ENCODE data around the gene CHMP2A. TPM values are rescaled to one million over a fixed set of nuclear protein-coding genes. Genes with fewer than 3 reads are reported as not detected.

CHMP2A gene
- 126 and 141 TPM in 2 replicates for total RNA-seq

DNA sequence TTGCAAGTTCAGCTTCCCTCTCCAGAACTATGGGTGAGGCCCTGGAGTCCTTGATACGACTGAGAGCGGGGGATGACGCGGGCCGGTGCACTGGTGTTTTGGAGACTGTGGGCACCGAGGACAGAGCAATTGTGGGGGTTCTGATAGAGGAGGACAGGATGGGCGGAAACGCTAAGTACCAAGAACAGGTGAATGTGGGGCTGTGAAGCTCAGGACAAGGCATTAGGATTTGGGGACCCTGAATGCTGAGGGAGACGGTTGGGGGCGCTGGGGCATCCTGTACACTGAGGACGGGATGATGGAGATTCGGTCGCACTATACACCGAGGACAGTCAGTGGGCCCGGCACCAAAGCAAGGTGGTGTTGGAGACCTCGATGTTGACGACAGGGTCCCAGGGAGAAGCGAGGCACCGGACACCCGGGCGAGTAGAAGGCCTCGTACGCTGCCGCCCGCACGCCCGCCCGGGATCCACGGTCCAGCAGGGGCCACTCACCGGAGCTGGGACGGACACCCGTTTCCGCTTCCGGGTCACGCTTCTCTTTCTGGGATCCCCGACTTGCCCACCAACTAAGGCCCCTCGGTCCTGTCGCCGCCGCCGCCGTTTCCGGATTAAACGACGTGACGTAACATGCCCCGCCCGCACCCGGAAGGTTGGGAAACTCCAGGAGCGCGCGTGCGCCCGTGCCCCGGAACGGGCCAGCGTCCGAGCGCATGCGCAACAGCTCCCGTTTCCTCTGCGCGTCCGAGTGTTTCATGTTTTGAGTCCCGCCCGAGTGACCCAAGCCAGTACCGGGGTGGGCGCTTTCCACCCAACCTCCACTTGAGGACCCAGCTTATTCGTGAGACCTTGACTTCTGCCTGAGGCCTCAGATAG, at the start of gene CHMP2A:
CHMP2A (minus strand) TSS at position 612 of the 875 bp plus-strand sequence. CDS start 893 bp downstream, outside the sequence.

DNA sequence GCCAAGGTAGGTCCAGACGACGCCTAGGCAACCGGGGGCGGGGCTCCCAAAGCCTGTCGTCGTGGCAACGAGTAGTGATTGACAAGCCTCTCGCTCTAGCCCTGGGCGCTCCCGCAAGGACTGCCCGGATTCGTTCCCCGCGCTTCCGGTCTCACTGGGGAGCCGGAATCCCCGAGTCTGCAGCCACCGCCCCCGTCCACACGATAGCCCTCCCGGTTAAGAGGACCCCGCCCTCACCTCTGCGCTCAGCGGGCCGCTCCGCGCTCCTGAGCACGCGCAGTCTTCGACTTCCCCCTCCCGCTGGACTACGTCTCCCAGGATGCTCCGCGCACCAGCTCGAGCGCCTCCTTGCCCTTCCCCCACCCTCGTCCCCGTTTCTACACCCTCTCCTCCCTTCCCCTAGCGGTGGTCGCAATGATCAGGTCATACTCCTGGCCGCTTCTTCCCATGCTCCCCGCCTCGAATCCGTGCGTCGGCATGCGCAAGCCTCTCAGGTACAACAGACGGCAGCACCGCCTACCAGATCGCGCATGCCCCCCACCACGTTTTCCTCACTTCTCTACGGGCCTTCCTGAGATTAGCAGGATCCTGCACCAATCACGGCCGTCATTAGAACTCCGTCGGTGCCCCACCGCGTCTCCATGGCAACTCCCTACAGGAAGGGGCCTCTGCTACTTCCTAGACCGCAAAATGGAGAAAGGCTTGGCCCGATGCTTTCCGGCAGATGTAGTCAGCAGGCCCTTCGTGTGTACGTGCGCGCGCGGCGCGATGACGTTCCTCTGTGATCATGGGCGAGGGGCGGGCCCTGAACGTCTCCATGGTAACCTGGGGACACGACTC, 18.1 kb upstream of the CHMP2A start, which contains the start of gene MZF1:
MZF1 (minus strand) TSS at position 518 of the 840 bp plus-strand sequence. CDS start 1,946 bp downstream, outside the sequence.

GRCh38 chr19:58558066-58558622, 3.2 kb upstream of the CHMP2A start, which contains the start of gene UBE2M:
Gene UBE2M, minus strand, starts transcription at chr19:58558611. Its CDS starts 230 bp downstream, at chr19:58558381.

GRCh38 chr19:58543826-58544590, 10.9 kb downstream of the CHMP2A start, which contains the start of gene TRIM28:
Gene TRIM28, plus strand, starts transcription at chr19:58544064. Its CDS starts 694 bp downstream, at chr19:58544758.

GRCh38 chr19:58519355-58520256, 35.3 kb downstream of the CHMP2A start, which contains the start of gene ZBTB45:
Gene ZBTB45, minus strand, starts transcription at chr19:58519810. Its CDS starts 2,137 bp downstream, at chr19:58517673.

DNA sequence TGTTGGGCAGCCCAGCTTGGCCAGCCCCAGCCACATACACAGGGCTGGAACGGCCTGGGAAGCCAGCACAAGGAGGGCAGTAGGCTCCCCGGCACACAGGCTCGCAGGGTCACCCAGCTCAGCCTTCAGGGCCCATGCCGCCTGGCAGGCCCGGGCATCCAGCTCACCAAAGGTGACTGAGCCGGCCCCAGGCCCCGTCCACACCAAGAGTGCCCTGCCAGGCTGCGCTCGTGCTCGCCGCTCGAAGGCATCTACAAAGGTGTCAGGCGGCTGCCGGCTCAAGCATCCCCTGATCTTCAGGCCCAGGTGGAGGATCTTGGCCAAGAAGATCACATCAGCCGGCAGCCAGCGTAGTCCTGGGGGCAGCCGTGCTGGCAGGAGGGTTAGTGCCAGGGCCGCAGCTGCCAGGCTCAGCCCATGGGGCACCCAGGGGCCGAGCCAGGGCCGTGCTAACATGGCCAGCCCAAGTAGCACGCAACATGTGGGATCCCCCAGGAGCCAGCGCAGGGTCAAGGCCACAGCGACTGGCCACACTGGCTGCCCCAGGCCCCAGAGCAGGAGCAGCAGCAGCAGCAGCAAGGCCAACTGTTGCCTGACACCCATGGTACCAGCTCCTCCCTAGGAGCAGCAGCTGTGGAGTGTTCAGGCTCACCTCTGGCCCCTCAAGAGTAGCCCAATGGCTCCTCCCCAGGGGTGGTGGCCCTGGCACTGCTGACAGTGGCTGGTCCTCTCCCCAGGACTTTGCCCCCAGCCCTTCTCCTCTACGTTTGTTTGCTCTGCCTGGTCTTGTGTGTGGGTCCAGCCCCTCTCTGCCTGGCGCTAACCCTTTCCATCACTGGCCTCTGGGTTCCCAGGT, 43.3 kb downstream of the CHMP2A start, which contains the start of gene SLC27A5:
SLC27A5 (minus strand) TSS at position 640 of the 856 bp plus-strand sequence; CDS start at position 603, 37 bp downstream.

Other genes starting within 250 kb of the CHMP2A start
- gene ERVK3-1, start 249.7 kb downstream of the CHMP2A start, total RNA-seq = 17.5 and 22.8 TPM in 2 replicates
- 1.9 and 2.7 TPM in 2 replicates for gene ZSCAN22, start 228.1 kb downstream of the CHMP2A start, total RNA-seq
- 6.0 and 10.4 TPM in 2 replicates for gene A1BG, start 201.6 kb downstream of the CHMP2A start, total RNA-seq
- gene ZNF497, start 192.4 kb downstream of the CHMP2A start, total RNA-seq = 0.81 and 1.1 TPM in 2 replicates
- gene ZNF837, start 174.1 kb downstream of the CHMP2A start, total RNA-seq = 0.66 and 1.2 TPM in 2 replicates
- 2,645 and 2,757 TPM in 2 replicates for gene RPS5, start 167.8 kb downstream of the CHMP2A start, total RNA-seq
- 0.09 TPM in 1 of 2 replicates, not detected in the other for gene RNF225, start 159.4 kb downstream of the CHMP2A start, total RNA-seq
- 12.2 and 13.4 TPM in 2 replicates for gene ZNF584, start 146.5 kb downstream of the CHMP2A start, total RNA-seq
- gene ZNF132, start 115.0 kb downstream of the CHMP2A start, total RNA-seq = 6.2 and 6.8 TPM in 2 replicates
- gene ZNF324B, start 103.5 kb downstream of the CHMP2A start, total RNA-seq = 7.6 and 8.7 TPM in 2 replicates
- gene ZNF324, start 88.0 kb downstream of the CHMP2A start, total RNA-seq = 11.1 and 12.5 TPM in 2 replicates
- gene ZNF446, start 78.8 kb downstream of the CHMP2A start, total RNA-seq = 4.6 and 4.9 TPM in 2 replicates
- 10.2 and 16.6 TPM in 2 replicates for gene SLC27A5, start 43.1 kb downstream of the CHMP2A start, total RNA-seq
- gene ZBTB45, start 35.3 kb downstream of the CHMP2A start, total RNA-seq = 5.8 and 7.5 TPM in 2 replicates
- gene TRIM28, start 11.0 kb downstream of the CHMP2A start, total RNA-seq = 476 and 517 TPM in 2 replicates
- gene UBE2M, start 3.5 kb upstream of the CHMP2A start, total RNA-seq = 94.9 and 128 TPM in 2 replicates
- 9.2 and 12.8 TPM in 2 replicates for gene MZF1, start 18.2 kb upstream of the CHMP2A start, total RNA-seq

Data from endothelial cell of coronary artery (primary cell).